Measurements from ENCODE around the gene VEGFC. TPM values are rescaled to one million over a fixed set of nuclear protein-coding genes. Genes with fewer than 3 reads are reported as not detected.

The VEGFC gene
- total and polyA plus RNA-seq, 2 experiments from 2014 or later: 3.5 to 4.9 TPM

DNA sequence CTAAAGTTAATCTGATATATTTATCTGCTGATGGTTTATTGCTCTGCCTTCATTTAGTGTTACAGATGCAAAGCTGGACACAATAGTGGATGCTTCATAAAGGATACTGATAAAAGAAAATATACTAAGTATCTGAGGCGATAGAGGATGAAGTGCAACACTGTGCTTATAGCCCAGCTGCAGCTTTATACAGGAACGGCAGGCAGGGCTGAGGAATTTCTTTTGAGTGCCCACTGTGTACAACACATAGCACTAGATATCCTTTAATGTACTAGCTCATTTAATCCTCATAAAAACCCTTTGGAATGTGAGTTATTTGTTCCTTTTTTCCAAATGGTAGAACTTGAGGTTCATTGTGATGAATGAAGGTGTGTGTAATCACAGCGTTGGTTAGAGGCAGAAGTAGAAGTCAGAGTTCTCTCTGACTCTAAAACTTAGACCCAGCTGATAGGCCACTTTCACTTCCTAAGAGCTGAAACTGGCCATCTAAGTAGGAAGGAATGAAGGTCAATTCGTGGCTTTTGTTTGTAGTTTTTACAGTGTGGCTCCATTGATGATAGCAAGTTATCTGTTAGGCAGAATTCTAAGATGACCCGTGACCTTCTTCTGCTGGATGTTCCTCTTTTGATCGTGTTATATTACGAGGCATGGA is 138.0 kb downstream of the VEGFC start:
- Histone ChIP-seq H3K27ac (no peak overlapping the region), H3K4me1 (ENCODE audit: low read depth) (no peaks in the 10 kb centered on the region), H3K9me3 (ENCODE audit: low read depth) (no peaks in the 10 kb centered on the region), H3K36me3 (no peaks in the 10 kb centered on the region), H3K27me3 (no peaks in the 10 kb centered on the region), H3K4me3 (no peak overlapping the region)
- no peak for TF ChIP-seq CTCF (IDR thresholded peaks at IDR 0.05; ENCODE audit: low read depth, low read length)
- no peak for DNase-seq (ENCODE audit: low read depth in 1 of 2, low spot score in 1 of 2)

GRCh38 chr4:176653401-176654220 is 139.1 kb downstream of the VEGFC start:
- no peaks in the 10 kb centered on the region for H3K9me3 ChIP-seq (ENCODE audit: low read depth)
- TF ChIP-seq CTCF (IDR thresholded peaks at IDR 0.05; ENCODE audit: low read depth, low read length): no peak
- H3K4me1 ChIP-seq (ENCODE audit: low read depth): no peaks in the 10 kb centered on the region
- DNase-seq (ENCODE audit: low read depth in 1 of 2, low spot score in 1 of 2): no peak
- H3K36me3 ChIP-seq: no peaks in the 10 kb centered on the region
- H3K4me3 ChIP-seq: no peak overlapping the region
- no peaks in the 10 kb centered on the region for H3K27me3 ChIP-seq
- H3K27ac ChIP-seq: no peak overlapping the region

DNA sequence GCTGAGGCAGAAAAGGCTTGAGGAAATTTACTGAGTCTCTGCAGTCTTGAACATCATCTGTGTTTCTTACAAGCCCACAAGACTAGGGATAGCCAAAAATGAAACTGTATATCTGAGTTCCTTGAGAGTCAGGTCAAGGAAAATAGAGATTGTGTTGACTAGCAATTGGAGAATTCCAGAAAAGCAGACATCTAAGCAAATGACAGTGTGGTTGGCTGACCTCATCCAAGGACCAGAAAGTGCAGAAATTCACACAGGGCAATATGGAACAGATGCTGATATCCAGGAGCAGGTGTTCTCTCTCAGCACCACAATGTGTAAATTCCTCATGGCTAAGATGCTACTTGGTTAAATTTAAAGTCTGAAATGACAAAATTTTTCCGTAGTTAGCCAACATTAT is 146.4 kb downstream of the VEGFC start:
- DNase-seq (ENCODE audit: low read depth in 1 of 2, low spot score in 1 of 2): no peak
- no peaks in the 10 kb centered on the region for H3K4me1 ChIP-seq (ENCODE audit: low read depth)
- H3K4me3 ChIP-seq: no peak overlapping the region
- H3K9me3 ChIP-seq (ENCODE audit: low read depth): no peaks in the 10 kb centered on the region
- TF ChIP-seq CTCF (IDR thresholded peaks at IDR 0.05; ENCODE audit: low read depth, low read length): no peak
- H3K27ac ChIP-seq: no peak overlapping the region
- H3K27me3 ChIP-seq: no peaks in the 10 kb centered on the region
- H3K36me3 ChIP-seq: no peaks in the 10 kb centered on the region

- Histone ChIP-seq H3K36me3 (no peaks in the 10 kb centered on the region), H3K4me3 (no peak overlapping the region), H3K27ac (no peak overlapping the region), H3K4me1 (ENCODE audit: low read depth) (no peaks in the 10 kb centered on the region), H3K9me3 (ENCODE audit: low read depth) (no peaks in the 10 kb centered on the region), H3K27me3 (no peaks in the 10 kb centered on the region)
- DNase-seq (ENCODE audit: low read depth in 1 of 2, low spot score in 1 of 2): no peak
- no peak for TF ChIP-seq CTCF (IDR thresholded peaks at IDR 0.05; ENCODE audit: low read depth, low read length)
Observed at GRCh38 chr4:176645246-176645960, 147.3 kb downstream of the VEGFC start.

- no peak for DNase-seq (ENCODE audit: low read depth in 1 of 2, low spot score in 1 of 2)
- Histone ChIP-seq H3K27ac (no peak overlapping the region), H3K4me3 (no peak overlapping the region), H3K4me1 (ENCODE audit: low read depth) (no peaks in the 10 kb centered on the region), H3K9me3 (ENCODE audit: low read depth) (no peaks in the 10 kb centered on the region), H3K36me3 (no peaks in the 10 kb centered on the region), H3K27me3 (no peaks in the 10 kb centered on the region)
- TF ChIP-seq CTCF (IDR thresholded peaks at IDR 0.05; ENCODE audit: low read depth, low read length): no peak
Observed at GRCh38 chr4:176642472-176642871, 150.2 kb downstream of the VEGFC start.

Data from cardiac muscle cell (in vitro differentiated cells and primary cell).